Neural progenitor cell (in vitro differentiated cells): ENCODE data around the gene STX1B.

ENCODE experiments used
- EZH2 ChIP-seq: fragments of 200-600 bp; sonication (generic); IDR thresholded peaks from 2 replicates; pipeline ENCODE4 v1.6.1; 2017; ENCODE audit warnings: antibody characterized with exemption, mild to moderate bottlenecking, moderate library complexity
- EZH2phosphoT487 ChIP-seq: fragments of 200-600 bp; sonication (generic); IDR thresholded peaks from 2 replicates; pipeline ENCODE4 v1.6.1; 2017; ENCODE audit warnings: antibody characterized with exemption
- TF ChIP-seq, protein P1 (sequence below): fragments of 200-600 bp; sonication (generic); IDR thresholded peaks from 2 replicates; pipeline ENCODE4 v1.5.1; 2017; ENCODE audit warnings: antibody characterized with exemption, mild to moderate bottlenecking

DNA sequence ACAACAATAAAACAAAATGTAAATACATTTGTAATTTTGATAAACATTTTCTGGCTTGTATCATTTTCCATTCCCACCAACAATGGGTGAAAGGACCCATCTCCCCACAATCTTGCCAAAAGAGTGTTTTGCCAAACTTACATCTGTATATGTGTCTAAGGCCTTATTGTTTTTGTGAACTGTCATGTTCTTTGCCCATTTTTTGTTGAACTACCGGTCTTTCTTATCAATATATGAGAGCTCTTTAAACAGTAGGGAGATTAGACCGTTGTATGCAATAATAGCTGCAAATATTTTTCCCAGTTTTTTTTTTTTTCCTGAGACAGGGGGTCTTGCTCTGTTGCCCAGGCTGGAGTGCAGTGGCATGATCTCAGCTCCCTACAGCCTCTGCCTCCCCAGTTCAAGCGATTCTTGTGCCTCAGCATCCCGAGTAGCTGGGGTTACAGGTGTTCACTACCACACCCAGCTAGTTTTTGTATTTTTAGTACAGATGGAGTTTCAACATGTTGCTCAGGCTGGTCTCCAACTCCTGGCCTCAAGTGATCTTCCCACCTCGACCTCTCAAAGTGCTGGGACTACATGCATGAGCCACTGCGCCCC lies 13.3 kb upstream of the STX1B start:
- TF ChIP-seq, protein P1, sequence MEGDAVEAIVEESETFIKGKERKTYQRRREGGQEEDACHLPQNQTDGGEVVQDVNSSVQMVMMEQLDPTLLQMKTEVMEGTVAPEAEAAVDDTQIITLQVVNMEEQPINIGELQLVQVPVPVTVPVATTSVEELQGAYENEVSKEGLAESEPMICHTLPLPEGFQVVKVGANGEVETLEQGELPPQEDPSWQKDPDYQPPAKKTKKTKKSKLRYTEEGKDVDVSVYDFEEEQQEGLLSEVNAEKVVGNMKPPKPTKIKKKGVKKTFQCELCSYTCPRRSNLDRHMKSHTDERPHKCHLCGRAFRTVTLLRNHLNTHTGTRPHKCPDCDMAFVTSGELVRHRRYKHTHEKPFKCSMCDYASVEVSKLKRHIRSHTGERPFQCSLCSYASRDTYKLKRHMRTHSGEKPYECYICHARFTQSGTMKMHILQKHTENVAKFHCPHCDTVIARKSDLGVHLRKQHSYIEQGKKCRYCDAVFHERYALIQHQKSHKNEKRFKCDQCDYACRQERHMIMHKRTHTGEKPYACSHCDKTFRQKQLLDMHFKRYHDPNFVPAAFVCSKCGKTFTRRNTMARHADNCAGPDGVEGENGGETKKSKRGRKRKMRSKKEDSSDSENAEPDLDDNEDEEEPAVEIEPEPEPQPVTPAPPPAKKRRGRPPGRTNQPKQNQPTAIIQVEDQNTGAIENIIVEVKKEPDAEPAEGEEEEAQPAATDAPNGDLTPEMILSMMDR = no peak
- TF ChIP-seq EZH2 (no peak), EZH2phosphoT487 (no peak)
